Vagina (tissue), 2 donors: ENCODE measurements around the gene NOM1. TPM values are rescaled to one million over a fixed set of nuclear protein-coding genes. Genes with fewer than 3 reads are reported as not detected.
"Not testable (repeated sequence)": the region's sequence is repeated elsewhere in the genome, so short reads cannot be mapped to it uniquely, and the experiment has no call there.

Experiments used
- DNase-seq, 2 donors: peaks; one replicate each; pipeline ENCODE4 v3.0.0-alpha.2; 2017; ENCODE audit errors: extremely low spot score in 2 of 2
- H3K27ac ChIP-seq: fragments of 200-600 bp; sonication (generic); one replicate; pipeline ENCODE4 v1.5.1; 2019
- H3K27me3 ChIP-seq: fragments of 200-600 bp; sonication (generic); one replicate; pipeline ENCODE4 v1.5.1; 2019
- H3K36me3 ChIP-seq, 2 donors: fragments of 200-600 bp; sonication (generic); one replicate each; pipeline ENCODE4 v1.5.1; 2017 to 2019
- H3K4me1 ChIP-seq: fragments of 200-600 bp; sonication (generic); one replicate; pipeline ENCODE4 v1.5.1; 2019
- H3K4me3 ChIP-seq, 2 donors: fragments of 200-600 bp; sonication (generic); 1 replicate in 1 of 2; 2 replicates in 1 of 2; pipeline ENCODE4 v1.5.1; 2016 to 2019
- H3K9me3 ChIP-seq: fragments of 200-600 bp; sonication (generic); one replicate; pipeline ENCODE4 v1.5.1; 2019
- CTCF ChIP-seq, 3 experiments: fragments of 450-650 bp in 2 of 3; fragments of 200-600 bp in 1 of 3; sonication (generic) in 1 of 3; IDR thresholded peaks; one replicate each; pipeline ENCODE4 v1.5.1; 2017 to 2019; ENCODE audit warnings: antibody characterized with exemption in 3 of 3, mild to moderate bottlenecking in 2 of 3, moderate library complexity in 2 of 3
- POLR2A ChIP-seq, 2 donors: fragments of 450-650 bp; IDR thresholded peaks; one replicate each; pipeline ENCODE4 v1.6.1; 2017; ENCODE audit warnings: antibody characterized with exemption in 2 of 2, mild to moderate bottlenecking in 2 of 2, moderate library complexity in 2 of 2
- POLR2AphosphoS5 ChIP-seq, 2 donors: sonication (generic); formaldehyde crosslinking; IDR thresholded peaks; one replicate each; pipeline ENCODE4 v1.9.0; 2017; ENCODE audit warnings: antibody characterized with exemption in 2 of 2, mild to moderate bottlenecking in 2 of 2, low read depth in 1 of 2; ENCODE audit not compliant: insufficient read depth in 1 of 2
- intact Hi-C: fragments of 100-400 bp; cut with DNase I; formaldehyde crosslinking; loops from one replicate; pipeline ENCODE4 v1.15.1; 2023
- total RNA-seq: library from RNA; depleted of rRNA; stranded (reverse); fragments of >200 nt; gene quantifications from one replicate; pipeline ENCODE4 v1.2.3, GENCODE V29; 2016

Gene NOM1
- total RNA-seq, 1 donor from 2014 or later = 28.5 TPM

GRCh38 chr7:156927571-156928405, 21.7 kb upstream of the NOM1 start:
- Histone ChIP-seq H3K27me3 (no peaks in the 10 kb centered on the region), H3K36me3 (no peaks in the 10 kb centered on the region), H3K4me3 (peak overlapping the region in 1 of 2 donors; percentile 0), H3K27ac (no peak overlapping the region), H3K4me1 (peaks cover 12% of the 10 kb centered on the region), H3K9me3 (no peaks in the 10 kb centered on the region)
- TF ChIP-seq CTCF (IDR thresholded peaks at IDR 0.05) (no peak), POLR2A (IDR thresholded peaks at IDR 0.05) (no peak), POLR2AphosphoS5 (IDR thresholded peaks at IDR 0.05; ENCODE audit: insufficient read depth in 1 of 2, low read depth in 1 of 2) (peak in 1 of 2 donors; percentile 20)
- intact Hi-C loops = no loop called here
- no peak for DNase-seq

- Histone ChIP-seq H3K4me3 (no peak overlapping the region), H3K9me3 (no peaks in the 10 kb centered on the region), H3K27ac (no peak overlapping the region), H3K4me1 (peaks cover 12% of the 10 kb centered on the region), H3K36me3 (no peaks in the 10 kb centered on the region), H3K27me3 (no peaks in the 10 kb centered on the region)
- intact Hi-C loops = no loop called here
- no peak for TF ChIP-seq POLR2AphosphoS5 (IDR thresholded peaks at IDR 0.05; ENCODE audit: insufficient read depth in 1 of 2, low read depth in 1 of 2)
- no peak for TF ChIP-seq CTCF (IDR thresholded peaks at IDR 0.05)
- no peak for TF ChIP-seq POLR2A (IDR thresholded peaks at IDR 0.05)
- DNase-seq = no peak
Observed at GRCh38 chr7:156928406-156928747, 21.1 kb upstream of the NOM1 start.

GRCh38 chr7:156929789-156930539, 19.5 kb upstream of the NOM1 start:
- H3K4me3 ChIP-seq = no peak overlapping the region
- intact Hi-C loops = no loop called here
- H3K36me3 ChIP-seq = no peaks in the 10 kb centered on the region
- DNase-seq = no peak
- no peaks in the 10 kb centered on the region for H3K27me3 ChIP-seq
- H3K4me1 ChIP-seq = peaks cover 12% of the 10 kb centered on the region
- TF ChIP-seq POLR2AphosphoS5 (IDR thresholded peaks at IDR 0.05; ENCODE audit: insufficient read depth in 1 of 2, low read depth in 1 of 2) = no peak
- TF ChIP-seq POLR2A (IDR thresholded peaks at IDR 0.05) = no peak
- TF ChIP-seq CTCF (IDR thresholded peaks at IDR 0.05) = no peak
- no peaks in the 10 kb centered on the region for H3K9me3 ChIP-seq
- H3K27ac ChIP-seq = no peak overlapping the region

- Histone ChIP-seq H3K27ac (no peak overlapping the region), H3K9me3 (no peaks in the 10 kb centered on the region)
- no peak for TF ChIP-seq POLR2AphosphoS5 (IDR thresholded peaks at IDR 0.05; ENCODE audit: insufficient read depth in 1 of 2, low read depth in 1 of 2)
- no peak for TF ChIP-seq CTCF (IDR thresholded peaks at IDR 0.05)
- TF ChIP-seq POLR2A (IDR thresholded peaks at IDR 0.05) = no peak
Observed at GRCh38 chr7:156932006-156932405, 17.5 kb upstream of the NOM1 start.

DNA sequence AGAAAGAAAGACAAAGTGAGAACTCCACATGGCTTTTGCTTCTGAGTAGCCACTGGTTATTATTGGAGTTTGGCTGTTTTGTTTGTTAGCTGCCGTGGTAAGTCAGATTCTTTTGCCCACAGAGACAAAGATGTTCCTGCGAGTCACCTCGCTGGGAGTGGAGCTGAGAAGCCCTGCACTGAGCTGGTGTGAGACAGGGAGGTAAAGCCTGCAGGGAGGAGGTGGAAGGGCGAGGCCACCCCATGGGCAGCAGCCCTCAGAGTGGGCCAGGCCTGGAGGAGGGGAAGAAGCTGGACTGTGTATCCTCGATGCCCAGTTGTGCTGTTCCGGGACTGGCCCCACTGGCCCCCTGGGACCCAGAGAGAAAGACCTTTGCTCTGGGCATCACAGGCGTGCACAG, 14.3 kb upstream of the NOM1 start:
- no peaks in the 10 kb centered on the region for H3K36me3 ChIP-seq
- no peak overlapping the region for H3K27ac ChIP-seq
- no peaks in the 10 kb centered on the region for H3K27me3 ChIP-seq
- H3K4me3 ChIP-seq = no peak overlapping the region
- TF ChIP-seq POLR2AphosphoS5 (IDR thresholded peaks at IDR 0.05; ENCODE audit: insufficient read depth in 1 of 2, low read depth in 1 of 2) = no peak
- no peak for TF ChIP-seq CTCF (IDR thresholded peaks at IDR 0.05)
- no peak for TF ChIP-seq POLR2A (IDR thresholded peaks at IDR 0.05)
- H3K4me1 ChIP-seq = no peaks in the 10 kb centered on the region
- intact Hi-C loops = no loop called here
- no peak for DNase-seq
- no peaks in the 10 kb centered on the region for H3K9me3 ChIP-seq

More at GRCh38 chr7:156932006-156932405, 17.5 kb upstream of the NOM1 start:
- no peak for DNase-seq
- Histone ChIP-seq H3K36me3 (no peaks in the 10 kb centered on the region), H3K4me3 (no peak overlapping the region), H3K4me1 (peaks cover 12% of the 10 kb centered on the region), H3K27me3 (no peaks in the 10 kb centered on the region)
- intact Hi-C loops = no loop called here

- intact Hi-C loops, DNase-seq, H3K27me3 ChIP-seq, H3K9me3 ChIP-seq, H3K36me3 ChIP-seq, H3K4me1 ChIP-seq, H3K27ac ChIP-seq, H3K4me3 ChIP-seq: not testable (repeated sequence)
Observed at GRCh38 chr7:156936766-156937165, 12.7 kb upstream of the NOM1 start.
